G401 (cell line): ENCODE results near the gene NAT8L. TPM values are rescaled to one million over a fixed set of nuclear protein-coding genes. Genes with fewer than 3 reads are reported as not detected.

Experiments used
- DNase-seq: peaks from one replicate; pipeline ENCODE4 v3.0.0-alpha.2; 2015; ENCODE audit warnings: low spot score
- in situ Hi-C: cut with HindIII; loops from 2 replicates; pipeline ENCODE4 v1.10.0; 2016; ENCODE audit warnings: low sequenced_read_pairs, mixed read lengths
- total RNA-seq: library from RNA; depleted of rRNA; stranded (reverse); fragments of >200 nt; shearing (Covaris generic); gene quantifications from 2 replicates; pipeline ENCODE4 v1.2.3, GENCODE V29; 2014

The NAT8L gene
- total RNA-seq, 1 experiment from 2014 or later, result 9.5 TPM

DNA sequence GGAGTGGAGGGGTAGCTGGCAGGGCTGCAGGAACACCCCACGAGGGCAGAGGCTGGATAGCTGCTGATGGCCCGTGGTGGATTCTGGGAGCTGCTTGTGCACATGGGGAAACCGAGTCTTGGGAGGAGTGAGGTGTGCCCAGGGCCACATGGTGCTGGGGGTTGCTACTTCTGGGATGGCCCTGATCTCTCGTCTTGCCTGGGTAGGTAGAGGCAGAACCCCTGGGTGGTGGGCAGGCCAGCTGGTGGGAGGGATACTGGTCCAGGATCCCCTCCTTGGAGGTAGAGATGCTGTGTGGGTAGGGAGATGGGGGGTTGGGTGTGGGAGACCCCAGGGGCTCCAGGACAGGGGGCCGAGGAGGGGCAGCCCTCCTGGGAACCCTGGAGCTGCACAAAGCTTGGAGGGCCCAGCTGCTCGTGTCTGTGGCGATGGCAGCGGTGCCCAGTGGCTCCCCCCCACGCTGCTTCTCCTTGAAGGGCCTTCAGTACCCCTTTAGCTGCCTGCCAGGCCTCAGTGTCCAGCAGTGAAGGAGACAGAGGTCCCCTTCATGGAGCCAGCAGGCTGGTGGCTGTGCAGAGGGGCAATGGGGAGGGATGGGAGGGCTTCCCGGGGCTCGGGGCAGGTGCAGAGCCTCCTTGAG is 3.2 kb downstream of the NAT8L start:
- no peak for DNase-seq
- in situ Hi-C loops, result no loop called here

DNA sequence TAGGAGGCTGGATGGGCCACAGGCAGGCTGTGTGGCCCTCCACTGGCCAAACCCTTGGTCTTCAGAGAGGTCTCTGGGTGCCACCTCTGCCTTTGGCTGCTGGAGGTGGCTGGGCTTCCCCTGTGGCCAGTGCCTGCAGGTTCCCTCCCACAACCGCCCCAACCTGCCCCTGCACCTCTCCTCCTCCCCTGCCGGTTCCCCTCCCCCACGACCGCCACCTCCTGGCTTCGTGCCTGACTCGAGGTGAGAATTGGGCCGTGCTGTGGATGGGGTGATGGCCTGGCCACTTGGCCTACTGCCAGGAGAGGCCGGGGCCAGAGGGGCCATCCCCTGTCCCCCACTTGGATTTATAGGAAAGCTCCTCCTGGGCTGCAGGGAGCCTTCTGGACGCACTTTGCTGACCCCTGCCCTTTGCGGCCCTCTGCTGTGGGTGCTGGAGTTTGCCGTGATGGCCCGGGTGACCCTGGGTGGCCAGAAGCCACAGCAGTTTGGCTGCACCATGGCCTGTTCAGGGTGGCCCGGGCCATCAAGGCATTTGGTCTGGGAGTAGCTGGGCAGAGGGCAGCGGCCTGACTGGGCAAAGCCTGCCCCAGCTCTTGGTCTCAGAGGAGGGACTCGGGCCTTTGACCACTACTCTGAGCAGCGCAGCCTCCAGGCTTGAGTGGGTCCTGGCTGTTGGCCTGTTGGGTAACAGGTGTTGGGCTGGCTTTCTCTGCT is 3.8 kb downstream of the NAT8L start:
- no peak for DNase-seq
- in situ Hi-C loops, result no loop called here

DNA sequence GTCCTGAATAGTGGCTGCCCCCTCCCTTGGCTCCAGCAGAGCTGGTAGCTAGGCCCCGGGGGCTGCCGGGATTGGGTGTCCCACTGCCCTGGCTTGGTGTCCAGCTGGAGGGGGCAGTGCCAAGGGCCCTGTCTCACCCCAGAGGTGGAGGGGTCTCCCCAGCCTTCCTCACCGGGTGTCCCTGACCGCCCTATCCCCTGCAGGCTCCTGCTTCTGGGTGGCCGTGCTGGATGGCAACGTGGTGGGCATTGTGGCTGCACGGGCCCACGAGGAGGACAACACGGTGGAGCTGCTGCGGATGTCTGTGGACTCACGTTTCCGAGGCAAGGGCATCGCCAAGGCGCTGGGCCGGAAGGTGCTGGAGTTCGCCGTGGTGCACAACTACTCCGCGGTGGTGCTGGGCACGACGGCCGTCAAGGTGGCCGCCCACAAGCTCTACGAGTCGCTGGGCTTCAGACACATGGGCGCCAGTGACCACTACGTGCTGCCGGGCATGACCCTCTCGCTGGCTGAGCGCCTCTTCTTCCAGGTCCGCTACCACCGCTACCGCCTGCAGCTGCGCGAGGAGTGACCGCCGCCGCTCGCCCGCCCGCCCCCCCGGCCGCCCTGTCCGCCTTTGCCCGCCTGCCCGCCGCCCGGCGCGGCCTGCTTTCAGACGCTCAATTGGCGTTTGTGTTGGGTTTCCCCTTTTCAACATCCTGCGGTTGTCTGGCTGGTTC is 4.6 kb downstream of the NAT8L start:
- DNase-seq, result no peak
- in situ Hi-C loops, result no loop called here

DNA sequence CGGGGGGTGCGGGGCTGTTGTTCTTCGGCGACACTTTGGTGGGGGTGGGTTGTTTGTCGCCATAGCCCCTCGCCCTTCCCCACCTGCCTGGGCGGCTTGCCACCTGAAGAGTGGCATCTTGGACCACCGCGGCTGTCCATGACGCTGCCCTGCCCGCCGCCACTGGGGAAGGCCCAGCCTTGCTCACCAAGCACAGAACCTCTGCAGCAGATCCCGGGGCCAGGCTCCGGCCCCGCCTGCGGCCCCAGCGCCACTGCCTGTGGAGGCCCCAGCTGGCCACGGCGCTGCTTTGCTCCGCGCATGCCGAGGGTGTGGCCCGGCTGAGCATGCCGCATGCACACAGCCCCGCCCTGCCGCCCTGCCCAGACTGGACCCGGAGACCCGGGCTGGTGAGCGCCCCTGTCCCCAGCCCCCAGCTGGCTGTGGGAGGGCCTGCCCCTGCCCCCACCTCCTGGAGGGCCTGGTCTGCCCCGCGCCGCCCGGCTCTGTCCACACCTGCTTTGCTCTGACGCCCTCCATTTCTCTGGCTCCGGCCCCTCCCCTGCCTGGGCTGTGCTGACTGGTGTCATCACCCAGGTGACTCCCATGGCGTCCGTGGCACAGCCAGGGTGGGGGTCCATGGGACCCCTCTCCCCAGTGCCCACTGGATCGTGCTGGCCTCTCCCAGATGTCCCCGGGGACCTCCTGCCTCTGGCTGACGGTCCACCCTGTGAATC is 5.3 kb downstream of the NAT8L start:
- in situ Hi-C loops, result no loop called here
- no peak for DNase-seq

DNA sequence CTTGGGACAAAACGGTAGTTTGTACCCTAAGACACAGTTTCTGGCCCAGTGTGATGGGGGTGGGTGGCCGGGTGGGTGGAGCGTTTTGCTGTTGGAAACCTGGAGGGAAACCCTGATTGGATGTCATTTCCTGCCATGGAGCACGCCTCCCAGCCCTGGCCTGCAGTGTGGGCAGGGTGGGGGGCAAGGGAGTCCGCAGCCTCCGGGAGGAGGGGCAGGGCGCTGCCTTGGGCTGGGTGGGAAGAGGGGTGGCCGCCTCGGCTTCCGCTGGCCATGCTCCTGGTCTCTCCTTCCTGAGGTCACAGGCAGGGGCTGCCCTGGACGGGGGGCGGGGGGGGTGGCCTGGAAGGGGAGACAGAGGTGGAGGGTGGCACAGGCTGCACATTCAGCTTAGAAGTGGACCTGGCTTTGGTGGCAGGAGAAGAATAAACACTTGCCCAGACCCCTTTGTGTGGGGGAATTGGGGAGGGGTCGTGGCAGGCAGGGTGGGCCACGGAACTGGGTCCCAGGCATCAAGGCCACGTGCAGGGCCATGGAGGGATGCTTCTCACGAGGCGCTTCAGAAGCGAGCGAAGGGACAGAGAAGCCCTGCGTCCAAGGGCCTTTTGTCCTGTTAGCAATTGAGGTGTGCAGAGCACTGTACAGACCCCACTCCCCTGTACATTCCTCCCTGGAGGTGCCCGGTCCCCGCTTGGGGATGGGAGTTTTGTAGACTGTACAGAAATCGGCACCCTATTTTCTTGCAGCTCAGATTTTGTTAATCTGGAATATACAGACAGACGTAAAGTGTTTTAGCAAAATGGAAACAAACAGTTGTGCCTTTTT is 6.2 kb downstream of the NAT8L start:
- DNase-seq, result no peak
- in situ Hi-C loops, result no loop called here

DNA sequence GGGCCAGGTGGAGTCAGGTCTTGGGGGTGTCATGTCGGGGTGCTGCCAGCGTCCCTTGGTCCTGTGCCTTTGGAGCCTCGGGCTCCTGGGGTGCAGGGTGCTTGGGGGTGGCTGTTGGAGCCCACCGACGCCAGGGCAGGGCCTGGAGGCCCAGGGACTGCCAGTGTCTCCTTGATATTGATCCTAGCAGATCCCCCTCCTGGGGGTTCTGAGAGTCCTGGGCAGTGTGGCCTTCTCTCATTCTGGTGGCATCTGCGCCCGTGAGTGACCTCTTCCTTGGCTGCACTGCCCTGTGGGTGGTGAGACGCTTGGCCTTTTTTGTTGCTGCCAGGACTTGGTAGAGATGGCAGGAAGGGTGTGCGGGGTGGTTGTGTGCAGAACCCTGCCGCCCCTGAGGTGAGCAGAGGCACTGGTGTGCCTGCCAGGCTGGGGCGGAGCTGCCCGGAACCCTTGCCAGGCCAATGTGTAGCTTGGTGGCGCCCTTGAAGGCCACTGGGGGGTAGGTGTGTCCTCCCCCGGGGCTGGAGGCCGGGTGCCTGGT is 7.0 kb downstream of the NAT8L start:
- in situ Hi-C loops, result no loop called here
- no peak for DNase-seq

DNA sequence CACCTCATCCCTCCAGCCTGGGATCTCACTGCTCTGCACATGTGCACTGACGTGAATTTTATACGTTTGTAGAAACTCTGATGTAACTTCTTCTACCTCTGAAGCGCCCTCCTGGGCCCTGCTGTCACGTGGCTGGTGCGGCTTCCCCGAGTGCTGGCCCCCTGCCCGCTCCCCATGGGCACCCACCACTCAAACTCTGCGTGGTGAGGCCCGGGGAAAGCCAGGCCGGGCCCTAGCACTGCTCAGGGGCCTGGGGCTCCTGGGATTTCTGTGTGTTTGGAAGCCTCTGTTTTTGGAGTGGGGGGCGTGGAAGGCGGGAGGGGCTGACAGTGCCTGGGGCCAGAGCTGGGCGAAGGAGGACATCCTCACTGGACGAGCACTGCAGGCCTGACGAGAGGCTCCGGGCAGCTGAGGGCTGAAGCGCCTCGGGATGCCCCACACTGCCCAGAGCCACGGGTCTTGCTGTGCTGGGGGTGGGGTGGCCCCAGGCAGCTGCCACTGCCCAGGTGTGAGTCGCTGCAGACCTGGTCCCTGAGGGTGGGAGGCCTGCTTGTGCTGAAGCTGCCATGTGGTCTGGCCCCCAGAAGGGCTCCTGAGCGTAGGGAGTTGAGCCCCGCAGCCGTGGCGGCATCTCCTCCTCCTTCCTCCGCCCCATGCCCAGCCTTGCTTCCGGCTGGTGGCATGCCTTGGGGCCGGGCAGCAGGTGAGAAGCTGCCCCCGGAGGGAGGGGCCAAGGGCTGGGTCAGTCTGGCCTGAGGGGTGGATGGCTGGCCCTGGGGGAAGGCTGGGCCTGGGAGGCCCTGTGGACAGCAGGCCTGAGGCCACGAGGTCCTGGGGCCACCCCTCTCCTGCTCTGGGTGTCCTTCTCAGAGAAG is 7.7 kb downstream of the NAT8L start:
- in situ Hi-C loops, result no loop called here
- DNase-seq, result no peak

DNA sequence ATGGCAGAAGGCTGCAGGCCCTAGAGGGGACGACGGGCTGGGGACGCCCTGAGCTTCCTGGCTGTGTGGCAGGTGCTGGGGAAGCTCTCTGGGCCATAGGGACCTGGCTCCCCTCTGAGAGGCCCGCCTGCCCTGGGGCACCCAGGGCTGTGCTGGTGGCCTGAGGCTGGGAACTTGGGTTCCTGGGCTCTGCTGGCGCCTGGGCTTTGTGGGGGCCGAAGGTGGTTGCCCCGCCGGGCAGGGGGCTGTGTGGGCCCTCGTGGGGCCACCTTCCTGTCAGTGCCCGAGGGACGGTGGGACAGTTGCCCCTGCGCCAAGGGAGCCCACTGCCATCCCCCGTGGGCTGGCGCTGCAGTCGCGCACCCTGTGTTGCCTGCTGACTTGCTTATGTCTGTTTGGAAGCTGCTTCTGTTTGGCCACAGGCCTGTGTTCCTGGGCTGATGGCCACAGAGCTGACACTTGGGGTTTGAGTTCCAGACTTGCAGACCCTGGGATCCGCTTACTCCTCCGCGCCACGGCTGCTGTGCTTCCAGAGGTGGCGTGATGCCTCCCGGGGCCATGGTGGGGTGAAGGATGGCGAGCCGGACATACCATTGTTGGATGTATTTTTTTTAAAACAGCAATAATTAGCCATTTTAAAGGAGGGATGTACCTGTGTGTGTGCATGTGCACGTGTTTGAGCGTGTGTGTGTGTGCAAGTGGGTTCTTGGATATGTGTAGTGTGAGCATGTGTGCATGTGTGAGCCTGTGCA is 8.5 kb downstream of the NAT8L start:
- in situ Hi-C loops, result no loop called here
- DNase-seq, result peak; percentile 65

DNA sequence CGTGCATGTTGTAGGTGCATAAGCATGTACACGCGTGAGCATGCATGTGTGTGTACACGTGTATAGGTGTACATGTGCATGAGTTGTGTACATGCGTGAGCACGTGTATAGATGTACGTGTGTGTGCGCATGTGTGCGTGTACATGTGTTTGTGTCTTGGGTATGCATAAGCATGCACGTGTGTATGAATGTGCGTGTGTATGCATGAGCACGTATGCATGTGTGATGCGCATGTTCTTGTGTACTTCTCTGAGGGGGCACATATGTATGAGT is 9.0 kb downstream of the NAT8L start:
- no peak for DNase-seq
- in situ Hi-C loops, result no loop called here

DNA sequence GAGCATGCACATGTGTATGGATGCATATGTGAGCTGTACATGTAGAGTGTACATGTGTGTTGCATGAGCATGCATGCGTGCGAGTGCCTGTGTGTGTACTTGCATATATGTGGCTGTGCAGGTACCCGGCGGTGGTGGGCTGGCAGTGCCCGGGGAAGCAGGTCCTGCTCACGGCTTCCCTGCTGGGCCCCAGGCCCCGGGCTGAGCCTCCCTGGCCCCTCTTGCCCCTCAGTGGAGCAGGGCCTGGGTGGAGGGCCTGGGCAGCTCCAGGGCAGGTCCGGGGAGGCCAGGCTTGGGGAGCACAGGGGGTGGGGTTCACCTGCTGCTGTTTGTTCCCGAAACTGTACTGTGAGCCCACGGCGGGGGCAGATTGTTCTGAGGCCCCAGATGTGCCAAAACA is 9.4 kb downstream of the NAT8L start:
- in situ Hi-C loops, result no loop called here
- DNase-seq, result no peak

DNA sequence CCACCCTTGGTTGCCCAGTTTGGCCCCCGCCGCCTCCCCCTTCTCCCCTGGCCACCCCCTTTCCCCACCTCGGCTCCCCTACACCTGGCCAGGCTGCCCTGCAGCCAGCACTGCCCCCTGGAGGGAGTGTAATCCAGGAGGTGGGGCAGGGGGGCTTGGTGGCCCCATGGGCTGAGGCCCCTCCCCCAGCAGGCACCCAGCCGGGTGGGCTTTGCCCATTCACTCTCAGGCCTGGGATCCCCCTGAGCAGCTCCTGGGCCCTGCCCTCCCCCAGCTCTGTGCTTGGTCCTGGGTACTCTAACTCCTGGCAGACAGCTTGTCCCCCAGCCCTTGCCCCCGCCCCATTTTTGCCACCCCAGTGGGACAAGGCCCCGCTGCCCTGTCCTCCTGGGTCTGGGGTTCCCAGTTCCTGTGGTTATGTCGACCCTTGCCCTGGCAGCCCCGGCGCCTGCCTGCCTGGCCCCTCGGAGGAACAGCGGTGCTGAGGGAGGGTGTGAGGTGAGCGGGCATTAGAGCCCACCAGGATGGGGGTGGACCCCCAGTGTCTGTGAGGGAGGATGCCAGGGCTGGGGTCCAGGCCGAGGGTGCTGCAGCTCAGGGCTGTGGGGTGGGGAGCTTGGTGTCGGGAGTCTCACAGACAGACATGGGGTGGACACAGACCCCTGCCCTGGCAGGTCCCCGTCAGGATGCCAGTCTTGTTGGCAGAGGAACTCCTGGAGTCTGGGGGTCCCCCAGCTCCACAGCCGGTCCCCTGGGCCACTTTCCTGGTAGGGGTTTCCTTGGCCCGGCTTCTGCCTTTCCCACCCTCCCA is 10.2 kb downstream of the NAT8L start:
- in situ Hi-C loops, result no loop called here
- no peak for DNase-seq

DNA sequence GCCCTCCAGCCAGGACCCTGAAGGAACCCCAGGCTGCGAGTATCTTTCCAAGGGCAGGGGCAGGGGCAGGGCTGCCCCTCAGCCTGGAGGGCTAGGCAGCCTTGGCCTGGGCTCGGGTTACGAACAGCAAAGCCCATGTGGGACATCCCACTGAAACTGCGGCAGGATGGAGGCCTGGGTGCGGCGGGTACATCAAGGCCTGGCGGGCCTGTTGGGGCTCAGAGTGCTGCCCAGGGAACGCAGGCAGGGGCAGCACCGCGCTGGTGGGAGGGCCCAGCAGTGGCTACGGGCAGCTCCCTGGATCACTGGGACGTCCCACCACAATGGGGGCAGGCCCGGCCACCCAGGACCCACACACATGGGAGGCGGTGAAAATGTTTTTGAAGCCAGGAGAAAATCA is 10.9 kb downstream of the NAT8L start:
- DNase-seq, result no peak
- in situ Hi-C loops, result no loop called here

DNA sequence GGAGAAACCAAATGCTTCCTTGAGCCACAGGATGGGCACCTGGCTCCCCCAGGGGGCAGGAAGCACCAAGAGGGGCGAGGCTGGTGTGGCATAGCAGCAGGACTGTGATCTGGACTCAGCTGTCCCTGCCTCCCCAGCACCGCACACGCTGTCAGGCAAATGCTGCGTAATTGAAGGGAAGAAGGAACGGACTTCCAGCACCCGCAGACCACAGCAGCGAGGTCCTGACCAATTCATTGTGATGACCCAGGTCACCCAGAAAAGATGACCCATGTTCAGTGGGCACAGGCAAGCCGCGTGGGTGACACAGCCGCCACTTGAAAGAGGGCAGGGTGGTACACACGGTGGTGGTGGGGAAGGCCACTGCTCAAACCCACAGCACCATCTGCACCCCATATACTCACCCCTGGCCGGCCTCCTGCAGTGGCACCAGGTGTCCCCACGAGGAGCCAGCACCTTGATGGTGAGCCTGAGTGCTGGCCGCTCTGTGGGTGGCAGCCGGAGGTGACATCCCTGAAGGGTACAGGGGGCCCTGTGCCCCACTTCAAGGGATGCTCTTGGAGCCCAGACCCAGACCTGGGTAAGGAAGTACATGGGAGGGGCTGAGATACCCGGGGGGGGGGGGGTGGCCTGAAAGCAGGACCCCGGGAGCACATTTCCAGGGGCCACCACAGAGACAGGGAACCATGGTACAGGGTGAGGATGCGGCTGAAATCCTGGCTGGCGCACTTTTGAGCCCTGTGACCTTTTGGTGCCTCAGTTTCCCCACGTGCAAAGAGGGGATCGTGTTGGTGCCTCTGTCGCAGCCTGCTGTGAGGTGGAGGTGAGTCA is 11.5 kb downstream of the NAT8L start:
- in situ Hi-C loops, result no loop called here
- no peak for DNase-seq

DNA sequence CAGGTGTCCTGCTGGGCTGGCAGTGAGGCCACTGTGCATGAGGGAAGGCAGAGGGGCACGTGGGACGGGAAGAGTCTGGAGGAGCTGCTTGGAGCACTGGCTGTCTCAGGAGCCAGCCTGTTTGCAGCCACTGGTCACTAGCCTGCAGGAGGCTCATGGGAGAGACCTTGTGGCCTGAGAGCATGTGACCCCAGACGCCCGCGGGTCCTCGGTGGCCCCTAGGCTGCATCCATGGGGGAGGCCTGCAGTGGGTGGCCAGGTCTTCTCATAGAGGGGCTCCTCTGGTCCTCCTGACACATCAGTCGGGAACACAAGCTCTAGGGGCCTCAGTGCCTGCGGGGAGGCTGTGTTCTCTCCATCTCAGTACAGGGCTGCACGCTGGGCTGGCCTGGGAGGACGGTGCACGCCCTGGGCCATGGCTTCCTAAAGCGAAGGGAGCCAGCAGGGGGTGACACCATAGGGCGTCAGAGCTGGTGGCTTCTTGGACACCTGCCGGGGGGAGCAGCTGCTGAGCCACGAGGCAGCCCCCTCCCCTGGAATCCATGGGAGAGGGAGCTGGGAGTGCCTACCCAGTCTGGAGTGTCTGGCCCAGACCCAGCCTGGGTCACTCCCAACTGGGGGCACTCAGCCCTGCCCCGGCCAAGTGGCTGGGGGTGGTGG is 12.3 kb downstream of the NAT8L start:
- in situ Hi-C loops, result no loop called here
- peak; percentile 24 for DNase-seq
